B cell (primary cell): ENCODE data around the gene CPA1. TPM values are rescaled to one million over a fixed set of nuclear protein-coding genes. Genes with fewer than 3 reads are reported as not detected.

Source experiments
- ATAC-seq: fragments of 200-7000 bp; cut with Tn5 transposase; one replicate; pipeline ENCODE4 v1.10.0; 2021; ENCODE audit warnings: low read depth, mild to moderate bottlenecking, moderate number of reproducible peaks, moderate library complexity
- CTCF ChIA-PET: fragments of 350-600 bp; sonication (Branson Sonifier 250); formaldehyde crosslinking; loops from one replicate; lab custom pipeline; 2021; ENCODE audit warnings: antibody characterized with exemption, inconsistent platforms; lab: Charles Lee
- POLR2A ChIA-PET: fragments of 350-600 bp; sonication (Branson Sonifier 250); formaldehyde crosslinking; loops from one replicate; lab custom pipeline; 2021; ENCODE audit warnings: antibody characterized with exemption; lab: Charles Lee
- DNase-seq: peaks from one replicate; pipeline ENCODE4 v3.0.0; 2013
- H2AFZ ChIP-seq: 2 replicates; pipeline ENCODE4 v1.6.1; 2012; ENCODE audit warnings: mild to moderate bottlenecking, low read depth, low read length; ENCODE audit not compliant: insufficient read depth, poor library complexity, severe bottlenecking
- H3K27ac ChIP-seq, 2 donors: 1 replicate in 1 of 2; 2 replicates in 1 of 2; pipeline ENCODE4 v1.5.1; 2012 to 2013; ENCODE audit warnings: low read length in 2 of 2, mild to moderate bottlenecking in 2 of 2, moderate library complexity in 1 of 2
- H3K27me3 ChIP-seq, 4 experiments: fragments of 200-600 bp in 1 of 4; sonication (generic) in 1 of 4; replicated peaks in 1 of 4; 1 replicate in 2 of 4; 2 replicates in 2 of 4; pipeline versions ENCODE4 v1.6.1 to v1.7.0; 2013 to 2016; ENCODE audit warnings: low read length in 3 of 4, mild to moderate bottlenecking in 2 of 4, mixed read lengths in 1 of 4, moderate library complexity in 1 of 4; ENCODE audit not compliant: insufficient read depth in 4 of 4, control insufficient read depth in 3 of 4; ENCODE audit errors: control extremely low read depth in 1 of 4
- H3K36me3 ChIP-seq, 2 experiments: replicated peaks in 1 of 2; 1 replicate in 1 of 2; 2 replicates in 1 of 2; pipeline versions ENCODE4 v1.6.1 to v1.7.1; 2013; ENCODE audit warnings: low read length in 1 of 2; ENCODE audit not compliant: insufficient read depth in 2 of 2, control insufficient read depth in 1 of 2; ENCODE audit errors: control extremely low read depth in 1 of 2, extremely low read depth in 1 of 2
- H3K4me1 ChIP-seq, 2 donors: fragments of 200-600 bp in 1 of 2; sonication (generic) in 1 of 2; 1 replicate in 1 of 2; 2 replicates in 1 of 2; pipeline versions ENCODE4 v1.5.1 to v1.6.1; 2013 to 2017; ENCODE audit warnings: low read length in 2 of 2; ENCODE audit not compliant: control insufficient read depth in 2 of 2, insufficient read depth in 2 of 2
- H3K4me2 ChIP-seq: replicated peaks from 2 replicates; pipeline ENCODE3; 2012; ENCODE audit warnings: mild to moderate bottlenecking, low read depth, low read length; ENCODE audit not compliant: poor library complexity, severe bottlenecking
- H3K4me3 ChIP-seq, 5 experiments: fragments of 200-600 bp in 1 of 5; sonication (generic) in 1 of 5; 1 replicate in 3 of 5; 2 replicates in 2 of 5; pipeline versions ENCODE4 v1.5.1 to v1.7.0; 2011 to 2016; ENCODE audit warnings: low read length in 4 of 5, mild to moderate bottlenecking in 4 of 5, low read depth in 2 of 5, control low read depth in 1 of 5, moderate library complexity in 1 of 5; ENCODE audit not compliant: insufficient read depth in 1 of 5; ENCODE audit errors: control extremely low read depth in 1 of 5, extremely low read depth in 1 of 5
- H3K79me2 ChIP-seq: fragments of 200-600 bp; sonication (generic); one replicate; pipeline ENCODE4 v1.6.0; 2016; ENCODE audit warnings: low read length; ENCODE audit not compliant: control insufficient read depth, insufficient read depth
- H3K9ac ChIP-seq: fragments of 200-600 bp; sonication (generic); 2 replicates; pipeline ENCODE4 v1.6.1; 2017; ENCODE audit warnings: mild to moderate bottlenecking, low read length, moderate library complexity
- H3K9me3 ChIP-seq, 3 donors: one replicate each; pipeline versions ENCODE4 v1.6.1 to v1.7.1; 2013; ENCODE audit warnings: low read length in 2 of 3; ENCODE audit not compliant: control insufficient read depth in 2 of 3, insufficient read depth in 1 of 3; ENCODE audit errors: control extremely low read depth in 1 of 3
- H4K20me1 ChIP-seq: 2 replicates; pipeline ENCODE4 v1.6.0; 2012; ENCODE audit warnings: mild to moderate bottlenecking, low read length; ENCODE audit not compliant: insufficient read depth, control insufficient read depth, poor library complexity, severe bottlenecking
- H3K27ac Mint-ChIP-seq: one replicate; pipeline ENCODE4 v1.8.0; 2021; ENCODE audit warnings: mixed read lengths
- H3K27me3 Mint-ChIP-seq: one replicate; pipeline ENCODE4 v1.8.0; 2021; ENCODE audit warnings: mixed read lengths
- H3K4me1 Mint-ChIP-seq: one replicate; pipeline ENCODE4 v1.8.0; 2021; ENCODE audit warnings: mixed read lengths
- H3K4me3 Mint-ChIP-seq: one replicate; pipeline ENCODE4 v1.8.0; 2021; ENCODE audit warnings: mixed read lengths
- H3K9me3 Mint-ChIP-seq: one replicate; pipeline ENCODE4 v1.8.0; 2022; ENCODE audit warnings: mixed read lengths; ENCODE audit not compliant: insufficient read depth
- EZH2 ChIP-seq: IDR thresholded peaks from 2 replicates; pipeline ENCODE4 v1.6.1; 2012; ENCODE audit warnings: borderline replicate concordance, low read depth, mild to moderate bottlenecking, moderate library complexity, low read length; ENCODE audit not compliant: insufficient read depth, poor library complexity, severe bottlenecking
- WGBS: methylation state at CpG from one replicate; pipeline ENCODE4 v1.1.5; 2013; ENCODE audit warnings: missing lambda C conversion rate; ENCODE audit not compliant: insufficient coverage; 5-methylcytosine and 5-hydroxymethylcytosine counted together
- intact Hi-C: fragments of 100-400 bp; cut with micrococcal nuclease; formaldehyde crosslinking; loops from one replicate; pipeline ENCODE4 v1.10.0; 2022
- polyA plus RNA-seq: library from polyadenylated mRNA; depleted of rRNA; stranded (reverse); fragments of >200 nt; gene quantifications from 2 replicates; pipeline ENCODE4 v1.2.3, GENCODE V29; 2012
- total RNA-seq, 2 donors: library from RNA; stranded (reverse); fragments of 120-200 nt in 1 of 2; gene quantifications; 1 replicate in 1 of 2; 2 replicates in 1 of 2; pipeline versions ENCODE4 v1.2.3 to v1.2.4, GENCODE V29; 2013 to 2022
- TF ChIP-seq, protein P1 (sequence below): fragments of 200-600 bp; IDR thresholded peaks from one replicate; pipeline ENCODE4 v1.8.0; 2022; ENCODE audit warnings: antibody characterized with exemption, mild to moderate bottlenecking

The CPA1 gene
- total and polyA plus RNA-seq, 2 donors (not counting 1 experiment from before 2014, with no cell fraction given): not detected

DNA sequence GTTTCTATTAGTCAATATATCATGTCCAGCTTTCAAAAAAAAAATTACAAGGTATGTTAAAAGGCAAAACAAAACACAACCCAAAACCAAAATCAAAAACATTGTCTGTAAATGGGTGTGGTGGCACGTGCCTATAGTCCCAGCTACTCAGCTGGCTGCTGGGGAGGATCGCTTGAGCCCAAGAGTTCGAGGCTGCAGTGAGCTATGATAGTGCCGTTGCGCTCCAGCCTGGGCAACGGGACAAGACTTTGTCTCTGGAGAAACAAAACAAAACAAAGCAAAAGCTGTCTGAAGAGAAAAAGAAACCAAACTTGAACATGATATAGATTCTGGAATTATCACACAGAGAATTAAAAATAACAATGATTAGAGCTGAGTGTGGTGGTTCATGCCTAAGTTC is 46.0 kb upstream of the CPA1 start:
- no peak for TF ChIP-seq EZH2
- TF ChIP-seq, protein P1, sequence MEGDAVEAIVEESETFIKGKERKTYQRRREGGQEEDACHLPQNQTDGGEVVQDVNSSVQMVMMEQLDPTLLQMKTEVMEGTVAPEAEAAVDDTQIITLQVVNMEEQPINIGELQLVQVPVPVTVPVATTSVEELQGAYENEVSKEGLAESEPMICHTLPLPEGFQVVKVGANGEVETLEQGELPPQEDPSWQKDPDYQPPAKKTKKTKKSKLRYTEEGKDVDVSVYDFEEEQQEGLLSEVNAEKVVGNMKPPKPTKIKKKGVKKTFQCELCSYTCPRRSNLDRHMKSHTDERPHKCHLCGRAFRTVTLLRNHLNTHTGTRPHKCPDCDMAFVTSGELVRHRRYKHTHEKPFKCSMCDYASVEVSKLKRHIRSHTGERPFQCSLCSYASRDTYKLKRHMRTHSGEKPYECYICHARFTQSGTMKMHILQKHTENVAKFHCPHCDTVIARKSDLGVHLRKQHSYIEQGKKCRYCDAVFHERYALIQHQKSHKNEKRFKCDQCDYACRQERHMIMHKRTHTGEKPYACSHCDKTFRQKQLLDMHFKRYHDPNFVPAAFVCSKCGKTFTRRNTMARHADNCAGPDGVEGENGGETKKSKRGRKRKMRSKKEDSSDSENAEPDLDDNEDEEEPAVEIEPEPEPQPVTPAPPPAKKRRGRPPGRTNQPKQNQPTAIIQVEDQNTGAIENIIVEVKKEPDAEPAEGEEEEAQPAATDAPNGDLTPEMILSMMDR: no peak
- Histone ChIP-seq H3K4me1 (no peaks in the 10 kb centered on the region), H3K36me3 (no peaks in the 10 kb centered on the region), H3K9me3 (no peaks in the 10 kb centered on the region), H4K20me1 (no peaks in the 10 kb centered on the region), H3K9ac (no peak overlapping the region), H3K27me3 (no peaks in the 10 kb centered on the region), H3K4me3 (no peak overlapping the region), H3K4me2 (no peak overlapping the region), H2AFZ (no peak overlapping the region), H3K27ac (no peak overlapping the region), H3K79me2 (no peaks in the 10 kb centered on the region)
- DNase-seq: no peak
- 85% methylated on average over 3 of the region's 6 CpGs for WGBS
- Mint-ChIP-seq H3K27me3 (no peaks in the 10 kb centered on the region), H3K4me1 (no peaks in the 10 kb centered on the region), H3K9me3 (no peaks in the 10 kb centered on the region), H3K27ac (no peak overlapping the region), H3K4me3 (no peak overlapping the region)
- CTCF ChIA-PET: no interaction called here
- no peak for ATAC-seq
- intact Hi-C loops: no loop called here
- POLR2A ChIA-PET: no interaction called here

- H3K27me3 Mint-ChIP-seq: no peaks in the 10 kb centered on the region
- no peaks in the 10 kb centered on the region for H3K4me1 ChIP-seq
- ATAC-seq (no peak), DNase-seq (no peak)
- H3K27ac ChIP-seq: no peak overlapping the region
- H3K4me1 Mint-ChIP-seq: no peaks in the 10 kb centered on the region
- H3K4me3 Mint-ChIP-seq: no peak overlapping the region
- peaks cover 0 to 5% (median 0%) of the 10 kb centered on the region in 3 donors for H3K9me3 ChIP-seq
- no peak for TF ChIP-seq EZH2
- TF ChIP-seq, protein P1: no peak
- ChIA-PET CTCF (interaction anchor here (0.9 kb wide), 1 partner anchor 9 kb away, joined by 3 read pairs; no protein-coding TSS in a partner anchor), POLR2A (no interaction called here)
- no peak overlapping the region for H2AFZ ChIP-seq
- H4K20me1 ChIP-seq: no peaks in the 10 kb centered on the region
- H3K4me2 ChIP-seq: no peak overlapping the region
- H3K4me3 ChIP-seq: no peak overlapping the region
- intact Hi-C loops: no loop called here
- no peaks in the 10 kb centered on the region for H3K79me2 ChIP-seq
- H3K9me3 Mint-ChIP-seq: no peaks in the 10 kb centered on the region
- peaks cover 0 to 2% (median 0%) of the 10 kb centered on the region in 4 experiments for H3K27me3 ChIP-seq
- 90% methylated on average over 5 of the region's 6 CpGs for WGBS
- H3K9ac ChIP-seq: no peak overlapping the region
- H3K36me3 ChIP-seq: no peaks in the 10 kb centered on the region
- no peak overlapping the region for H3K27ac Mint-ChIP-seq
Measured at GRCh38 chr7:130337410-130337971, 42.8 kb upstream of the CPA1 start.
